Erythroblast (primary cell): ENCODE results near the gene MAGED2.

Source experiments
- DNase-seq, 2 experiments: peaks; one replicate each; lab custom pipeline; 2025; lab: John Stamatoyannopoulos, UW
- GATA1 ChIP-seq: IDR thresholded peaks from 2 replicates; pipeline ENCODE4 v1.6.1; 2011; ENCODE audit warnings: low read depth, mild to moderate bottlenecking, control low read depth, low read length, moderate library complexity
- POLR2A ChIP-seq: IDR thresholded peaks from 2 replicates; pipeline ENCODE4 v1.6.1; 2011; ENCODE audit warnings: mild to moderate bottlenecking, low read length

MAGED2 gene

DNA sequence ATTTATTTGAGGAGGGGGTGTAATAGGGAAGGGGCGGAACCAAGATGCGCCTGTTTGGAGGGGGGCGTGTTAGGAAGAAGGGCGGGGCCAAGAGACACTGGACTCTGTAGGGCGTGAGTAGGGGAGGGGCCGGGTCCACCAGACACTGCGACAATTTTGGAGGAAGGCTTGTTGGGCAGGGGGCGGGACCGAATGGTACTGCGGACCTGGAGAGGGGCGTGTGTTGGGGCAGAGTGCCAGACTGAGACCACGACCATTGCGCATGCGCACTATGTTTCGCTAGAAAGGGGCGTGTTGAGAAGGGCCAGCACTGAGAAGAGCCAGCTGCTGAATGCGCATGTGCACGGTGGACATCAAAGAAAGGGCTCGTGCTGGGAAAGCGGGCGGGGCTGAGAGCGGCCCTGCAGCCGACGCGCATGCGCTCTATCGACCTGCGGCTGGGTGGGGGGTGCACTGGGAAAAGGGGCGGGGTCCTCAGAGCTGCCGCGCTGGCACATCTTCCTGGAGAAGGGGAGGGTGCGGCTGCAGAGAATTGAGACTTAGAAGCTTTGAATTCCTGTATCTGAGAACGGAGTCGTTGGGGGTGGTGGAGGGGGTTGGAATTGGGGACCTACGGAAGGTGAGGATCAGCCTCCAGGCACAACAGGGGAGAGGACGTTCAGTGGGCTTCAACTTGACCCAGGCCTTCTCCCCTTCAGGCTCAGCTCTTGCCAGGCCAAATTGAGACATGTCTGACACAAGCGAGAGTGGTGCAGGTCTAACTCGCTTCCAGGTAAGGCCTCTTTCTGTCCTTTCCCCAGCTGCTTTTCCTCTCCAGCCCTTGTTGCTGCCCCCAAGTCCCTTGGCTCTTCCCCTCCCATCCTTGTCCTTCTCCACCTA lies 1.3 kb downstream of the MAGED2 start:
- peak; percentile 95 for DNase-seq
- TF ChIP-seq GATA1 (no peak), POLR2A (peak; percentile 36)

DNA sequence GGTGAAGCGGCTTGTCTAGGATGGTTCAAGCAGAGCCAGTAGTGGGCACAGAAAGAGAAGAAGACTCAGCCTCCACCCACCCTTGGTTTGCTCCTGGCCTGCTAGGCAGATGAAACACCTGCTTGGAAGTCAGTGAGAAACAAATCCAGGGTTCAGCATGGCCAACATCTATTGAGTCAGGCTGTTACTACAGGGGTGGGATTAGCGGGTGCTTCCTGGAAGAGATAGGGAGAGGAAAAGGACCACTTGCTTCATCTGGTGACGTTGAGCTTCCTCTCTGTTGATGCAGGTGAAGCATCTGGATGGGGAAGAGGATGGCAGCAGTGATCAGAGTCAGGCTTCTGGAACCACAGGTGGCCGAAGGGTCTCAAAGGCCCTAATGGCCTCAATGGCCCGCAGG lies 3.0 kb downstream of the MAGED2 start:
- no peak for DNase-seq
- no peak for TF ChIP-seq POLR2A
- no peak for TF ChIP-seq GATA1

DNA sequence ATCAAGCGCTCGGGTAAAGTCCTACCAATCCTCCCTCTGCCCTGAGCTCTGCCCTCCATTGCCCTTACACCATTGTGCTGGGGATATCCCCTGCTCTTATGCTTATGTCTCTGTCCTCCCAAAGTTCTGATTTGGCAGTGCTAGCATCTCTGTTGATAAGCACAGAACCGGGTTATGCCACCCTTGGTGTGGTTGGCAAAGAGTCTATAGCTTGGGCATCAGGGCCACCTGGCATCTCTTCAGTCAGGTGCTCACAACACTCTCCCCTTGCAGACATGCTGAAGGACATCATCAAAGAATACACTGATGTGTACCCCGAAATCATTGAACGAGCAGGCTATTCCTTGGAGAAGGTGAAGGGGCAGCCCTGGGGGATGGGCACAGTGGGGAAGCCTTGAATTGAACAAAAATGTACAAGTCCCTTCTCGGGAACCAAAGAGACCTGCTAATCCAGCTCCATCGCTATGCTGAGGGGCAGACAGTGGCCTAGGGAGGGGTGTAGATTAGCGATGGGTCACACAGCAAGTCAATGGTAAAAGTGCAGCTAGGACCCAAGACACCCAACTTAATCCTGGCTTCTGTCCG lies 3.8 kb downstream of the MAGED2 start:
- TF ChIP-seq POLR2A (no peak), GATA1 (no peak)
- DNase-seq: no peak

DNA sequence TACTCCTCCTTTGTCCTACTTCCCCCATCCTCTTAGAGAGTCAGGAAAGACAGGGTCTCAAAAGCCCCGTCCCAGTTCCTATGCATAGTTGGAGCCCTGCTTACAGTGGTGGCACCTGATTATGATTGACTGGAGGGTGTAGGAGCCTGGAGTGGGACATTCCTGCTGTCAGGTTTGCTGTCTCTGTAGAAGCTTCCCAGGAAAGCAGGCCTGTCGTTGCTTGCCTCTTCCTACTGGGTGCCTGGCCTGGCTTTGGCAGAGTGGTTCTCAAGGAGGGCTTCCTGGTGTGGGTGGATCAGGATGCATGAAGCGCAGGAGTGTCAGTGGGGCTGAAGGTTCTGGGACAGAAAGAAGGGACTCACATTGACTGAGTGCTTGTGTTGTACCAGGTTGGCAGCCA lies 4.8 kb downstream of the MAGED2 start:
- TF ChIP-seq GATA1 (no peak), POLR2A (no peak)
- no peak for DNase-seq

DNA sequence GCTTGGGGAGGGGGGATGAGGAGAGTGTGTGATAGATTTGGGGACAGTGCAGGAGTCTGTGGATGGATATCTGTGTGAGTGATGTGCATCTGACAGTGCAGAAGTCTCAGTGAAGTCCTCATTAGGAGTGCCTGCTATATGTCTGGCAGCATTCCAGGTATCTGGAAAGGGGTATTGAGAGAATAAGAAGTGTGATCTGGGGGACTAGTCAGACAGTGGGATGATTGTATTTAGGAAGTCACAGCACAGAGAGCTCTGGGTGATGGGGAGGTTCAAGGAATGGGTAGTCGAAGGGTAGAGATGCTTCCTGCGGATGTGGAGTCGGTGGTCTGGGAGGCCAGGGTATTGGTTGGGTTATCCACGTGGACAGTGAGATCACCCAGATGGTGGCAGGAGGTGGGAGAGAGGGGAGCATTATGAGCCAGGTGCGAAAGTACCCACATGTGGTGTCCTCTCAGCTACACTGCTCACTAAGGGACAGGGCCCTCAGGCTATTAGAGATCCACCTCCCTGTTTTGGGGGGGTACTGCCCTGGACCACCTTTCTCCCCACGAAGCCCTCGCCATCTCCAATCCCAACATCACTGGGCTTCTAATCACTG lies 9.8 kb downstream of the MAGED2 start:
- DNase-seq: no peak
- no peak for TF ChIP-seq GATA1
- no peak for TF ChIP-seq POLR2A

DNA sequence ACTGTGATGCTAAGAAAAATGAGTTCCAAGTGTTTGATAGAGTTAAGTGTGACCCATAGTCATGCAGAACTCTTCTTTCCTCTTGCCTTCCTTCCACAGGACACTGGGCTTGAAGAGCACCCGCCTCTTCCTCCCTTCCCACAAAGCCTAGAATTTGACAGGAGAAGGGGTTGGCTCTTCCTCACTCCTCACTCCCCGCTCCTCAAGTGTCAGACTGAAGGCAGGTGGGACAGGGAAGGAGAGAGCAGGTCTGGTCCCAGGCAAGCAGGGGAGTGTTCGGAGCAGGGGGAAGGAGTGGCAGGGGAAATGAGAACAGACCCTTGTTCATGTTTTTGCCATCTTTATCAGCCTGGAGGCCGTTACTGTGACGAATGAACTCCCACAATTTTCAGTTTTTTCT lies 10.7 kb downstream of the MAGED2 start:
- DNase-seq: no peak
- TF ChIP-seq POLR2A (no peak), GATA1 (no peak)

DNA sequence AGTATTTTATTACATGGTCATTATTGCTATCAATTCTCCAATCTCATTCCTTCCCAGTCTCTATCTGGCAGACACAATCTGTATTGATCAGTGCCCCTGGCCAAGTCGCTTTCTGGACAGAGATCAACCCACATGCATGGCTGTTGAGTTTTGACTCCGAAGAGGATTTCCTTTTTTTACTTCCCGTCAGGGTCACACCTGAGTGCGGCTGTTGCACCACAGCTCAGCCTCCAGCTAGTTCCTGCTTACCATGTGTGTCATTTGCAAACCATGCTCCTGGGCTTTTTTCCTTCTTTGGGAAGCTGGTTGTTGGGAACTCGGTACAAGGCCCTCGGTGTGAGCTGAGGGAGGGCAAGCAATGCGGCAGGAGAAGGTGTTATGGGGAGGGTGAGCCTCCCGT lies 11.7 kb downstream of the MAGED2 start:
- TF ChIP-seq GATA1 (no peak), POLR2A (no peak)
- DNase-seq: no peak

DNA sequence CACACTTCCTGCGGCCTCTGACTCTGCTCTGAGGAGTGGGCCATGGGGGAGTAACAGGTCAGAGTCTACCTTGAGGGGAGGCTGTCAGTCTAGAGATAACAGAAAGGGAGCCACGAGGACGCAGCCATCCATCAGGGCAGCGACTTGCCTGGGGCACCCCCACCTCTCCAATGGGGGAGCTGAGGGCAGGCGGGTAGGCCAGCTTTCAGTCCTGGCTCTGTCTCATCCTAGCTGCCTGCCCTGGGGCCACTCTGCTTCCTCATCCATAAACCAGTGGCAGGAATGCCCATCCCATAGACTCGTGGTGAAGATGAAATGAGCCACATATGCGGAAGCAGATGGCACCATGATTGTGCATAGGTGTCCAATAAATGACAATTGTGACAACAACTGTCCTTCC lies 13.2 kb downstream of the MAGED2 start:
- TF ChIP-seq POLR2A: no peak
- no peak for TF ChIP-seq GATA1
- DNase-seq: no peak

DNA sequence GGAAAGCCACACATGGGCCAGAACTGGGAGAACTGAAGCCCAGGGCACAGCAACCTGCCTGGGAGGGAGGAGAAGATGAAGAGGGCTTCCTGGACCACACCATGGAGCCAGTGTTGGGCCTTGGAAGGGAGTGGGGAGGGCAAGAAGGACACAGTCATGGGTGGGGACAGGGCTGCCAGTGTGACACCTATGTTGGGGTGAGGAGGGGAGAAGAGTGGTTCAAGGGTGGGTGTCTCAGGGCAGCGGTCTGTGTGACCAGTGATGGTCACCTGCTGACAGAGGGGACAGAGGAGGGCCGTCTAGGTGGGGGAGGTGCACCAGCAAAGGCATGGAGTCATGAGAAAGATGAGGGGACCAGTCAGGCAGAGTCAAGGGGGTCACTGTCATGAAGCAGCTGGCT lies 13.8 kb downstream of the MAGED2 start:
- DNase-seq: no peak
- no peak for TF ChIP-seq GATA1
- no peak for TF ChIP-seq POLR2A

DNA sequence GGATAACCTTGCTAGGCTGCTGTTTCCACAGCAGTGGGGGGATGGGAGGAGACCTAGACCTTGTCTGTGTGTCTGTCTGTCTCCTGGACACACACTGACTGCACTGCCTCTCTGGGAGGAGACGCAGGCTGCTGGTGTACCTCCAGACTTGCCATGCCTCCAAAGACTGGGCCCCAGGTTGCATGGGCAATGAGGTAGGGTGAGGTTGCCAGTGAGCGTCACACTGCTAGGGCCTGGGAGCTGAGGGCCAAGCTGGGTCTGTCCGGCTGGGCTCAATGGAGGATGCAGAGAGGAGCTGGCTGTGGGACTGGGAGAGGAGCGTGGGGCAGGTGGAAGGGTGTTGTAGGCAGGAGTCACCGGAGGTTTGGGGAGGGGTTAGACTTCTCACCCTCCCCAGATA lies 16.6 kb downstream of the MAGED2 start:
- no peak for TF ChIP-seq POLR2A
- no peak for TF ChIP-seq GATA1
- no peak for DNase-seq

DNA sequence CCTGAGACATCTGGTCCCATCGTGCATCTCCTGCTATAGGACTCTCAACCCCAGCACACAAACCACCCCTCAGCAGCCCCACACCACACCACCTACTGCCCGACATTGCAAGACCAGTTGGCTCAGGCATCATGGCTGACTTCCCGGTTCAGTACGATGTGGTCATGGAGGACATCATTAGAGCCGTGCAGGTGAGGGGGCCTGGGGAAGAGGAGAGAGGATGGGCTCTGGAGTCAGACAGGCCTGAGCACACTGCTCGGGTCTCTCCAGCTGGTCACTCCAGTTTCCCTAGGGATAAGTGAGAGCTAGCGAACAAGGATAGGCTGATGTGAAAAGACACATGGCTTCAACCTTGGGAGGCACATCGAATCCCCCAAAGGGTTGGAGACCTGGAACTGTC lies 17.2 kb downstream of the MAGED2 start:
- TF ChIP-seq GATA1: no peak
- TF ChIP-seq POLR2A: no peak
- DNase-seq: no peak

DNA sequence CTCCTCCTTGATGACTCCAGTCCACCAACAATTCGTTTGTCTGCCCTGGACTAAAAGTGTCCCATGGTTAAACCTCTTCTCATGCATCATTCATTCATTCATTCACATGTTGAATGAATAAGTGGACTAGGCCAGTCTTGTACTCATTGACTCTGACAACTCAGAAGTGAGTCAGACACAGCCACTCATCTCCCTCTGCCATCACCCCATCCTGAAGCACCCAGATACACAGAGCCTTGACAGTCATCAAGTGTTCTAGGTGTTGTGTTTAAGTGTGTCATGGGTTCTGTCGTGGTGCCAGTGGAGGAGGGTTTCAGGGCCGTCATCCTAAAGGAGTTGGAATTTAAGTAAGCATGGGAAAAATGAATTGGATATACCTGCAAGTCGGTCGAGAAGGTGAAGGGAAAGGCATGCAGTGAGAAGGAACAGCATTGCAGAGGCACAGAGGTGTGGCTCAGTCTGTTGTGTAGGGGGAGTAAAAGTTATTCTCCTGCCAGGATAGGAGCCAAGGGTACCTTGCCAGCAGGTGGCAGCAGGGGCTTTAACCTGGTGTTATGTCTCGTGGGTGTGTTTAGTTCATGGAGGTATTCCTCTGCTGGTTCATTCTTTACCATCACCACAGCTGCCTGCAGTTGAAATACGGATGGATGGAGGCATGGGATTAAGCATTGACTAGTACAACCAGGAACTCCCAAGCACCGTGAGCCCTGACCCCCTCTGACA lies 18.3 kb downstream of the MAGED2 start:
- DNase-seq: peak; percentile 2 to 19

DNA sequence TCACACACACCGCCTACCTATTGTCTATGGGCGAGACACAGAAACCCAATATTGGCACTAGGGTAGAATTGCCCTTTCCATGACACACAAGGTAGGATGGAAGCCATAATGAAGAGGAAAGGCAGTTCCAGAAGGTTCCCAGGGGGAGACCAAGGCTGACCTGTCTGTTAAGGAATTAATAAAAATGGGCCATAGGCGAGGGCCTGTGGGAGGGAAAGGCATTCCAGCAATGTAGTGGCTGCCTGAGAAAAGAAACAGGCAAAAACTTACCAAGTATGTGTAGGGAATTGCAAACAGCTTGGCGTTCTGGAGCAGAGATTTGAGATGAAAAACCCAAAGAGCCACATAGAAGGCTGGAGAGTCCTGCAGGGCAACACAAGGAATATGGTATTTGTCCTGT lies 19.1 kb downstream of the MAGED2 start:
- TF ChIP-seq GATA1: no peak
- TF ChIP-seq POLR2A: no peak

More for the DNA sequence above, 18.3 kb downstream of the MAGED2 start:
- no peak for TF ChIP-seq GATA1
- no peak for TF ChIP-seq POLR2A

More for the DNA sequence above, 19.1 kb downstream of the MAGED2 start:
- no peak for DNase-seq
